Body of pancreas (tissue), 4 donors: Measurements from ENCODE around the gene KIAA1549.

Experiments used
- POLR2A ChIP-seq, 3 donors: fragments of 450-650 bp; IDR thresholded peaks; one replicate each; pipeline ENCODE4 v1.6.1; 2016; ENCODE audit warnings: antibody characterized with exemption in 3 of 3, mild to moderate bottlenecking in 2 of 3
- TF ChIP-seq, protein P1 (sequence below), 7 experiments: fragments of 450-650 bp in 4 of 7; fragments of 200-600 bp in 3 of 7; sonication (generic) in 3 of 7; IDR thresholded peaks; one replicate each; pipeline ENCODE4 v1.5.1; 2016 to 2019; ENCODE audit warnings: antibody characterized with exemption in 7 of 7

DNA sequence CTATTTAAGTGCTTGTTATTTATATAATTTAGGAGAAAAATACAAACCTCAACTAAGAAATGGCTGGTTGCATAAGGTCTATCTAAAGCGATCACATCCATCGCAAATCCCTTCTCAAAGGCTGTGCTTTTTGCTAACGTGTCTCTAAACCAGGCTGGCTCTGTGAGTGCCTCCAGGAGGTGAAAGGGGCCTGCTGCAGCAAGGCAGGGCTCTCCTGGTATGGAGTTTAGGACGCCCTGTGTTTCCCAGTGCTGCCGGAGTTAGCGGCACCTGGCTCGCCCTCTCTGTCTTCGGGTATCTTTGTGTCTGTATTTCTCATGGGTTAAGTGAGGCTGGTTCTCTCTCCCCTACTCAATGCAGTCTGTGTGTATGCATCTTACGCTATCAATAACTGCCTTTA is 114.8 kb downstream of the KIAA1549 start:
- TF ChIP-seq, protein P1, sequence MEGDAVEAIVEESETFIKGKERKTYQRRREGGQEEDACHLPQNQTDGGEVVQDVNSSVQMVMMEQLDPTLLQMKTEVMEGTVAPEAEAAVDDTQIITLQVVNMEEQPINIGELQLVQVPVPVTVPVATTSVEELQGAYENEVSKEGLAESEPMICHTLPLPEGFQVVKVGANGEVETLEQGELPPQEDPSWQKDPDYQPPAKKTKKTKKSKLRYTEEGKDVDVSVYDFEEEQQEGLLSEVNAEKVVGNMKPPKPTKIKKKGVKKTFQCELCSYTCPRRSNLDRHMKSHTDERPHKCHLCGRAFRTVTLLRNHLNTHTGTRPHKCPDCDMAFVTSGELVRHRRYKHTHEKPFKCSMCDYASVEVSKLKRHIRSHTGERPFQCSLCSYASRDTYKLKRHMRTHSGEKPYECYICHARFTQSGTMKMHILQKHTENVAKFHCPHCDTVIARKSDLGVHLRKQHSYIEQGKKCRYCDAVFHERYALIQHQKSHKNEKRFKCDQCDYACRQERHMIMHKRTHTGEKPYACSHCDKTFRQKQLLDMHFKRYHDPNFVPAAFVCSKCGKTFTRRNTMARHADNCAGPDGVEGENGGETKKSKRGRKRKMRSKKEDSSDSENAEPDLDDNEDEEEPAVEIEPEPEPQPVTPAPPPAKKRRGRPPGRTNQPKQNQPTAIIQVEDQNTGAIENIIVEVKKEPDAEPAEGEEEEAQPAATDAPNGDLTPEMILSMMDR (IDR thresholded peaks at IDR 0.05), result no peak
- TF ChIP-seq POLR2A (IDR thresholded peaks at IDR 0.05), result no peak
